Chondrocyte (in vitro differentiated cells): ENCODE results near the gene PHETA1. TPM values are rescaled to one million over a fixed set of nuclear protein-coding genes. Genes with fewer than 3 reads are reported as not detected.

Source experiments
- DNase-seq: peaks from one replicate; pipeline ENCODE4 v3.0.0; 2021; ENCODE audit warnings: mixed read lengths, low spot score
- H3K27ac Mint-ChIP-seq: one replicate; pipeline ENCODE4 v1.8.0; 2021; ENCODE audit warnings: mild to moderate bottlenecking, moderate library complexity, mixed read lengths; ENCODE audit not compliant: unreplicated experiment
- H3K27me3 Mint-ChIP-seq: 2 replicates; pipeline ENCODE4 v1.8.0; 2021; ENCODE audit warnings: low read depth, mixed read lengths
- H3K36me3 Mint-ChIP-seq: 2 replicates; pipeline ENCODE4 v1.8.0; 2021; ENCODE audit warnings: low read depth, mixed read lengths
- H3K4me1 Mint-ChIP-seq: 2 replicates; pipeline ENCODE4 v1.8.0; 2021; ENCODE audit warnings: low read depth, mild to moderate bottlenecking, mixed read lengths
- H3K4me3 Mint-ChIP-seq: one replicate; pipeline ENCODE4 v1.8.0; 2021; ENCODE audit warnings: mild to moderate bottlenecking, moderate library complexity, mixed read lengths; ENCODE audit not compliant: unreplicated experiment
- H3K9me3 Mint-ChIP-seq: 2 replicates; pipeline ENCODE4 v1.8.0; 2021; ENCODE audit warnings: low read depth, mixed read lengths
- CTCF ChIP-seq: fragments of 200-600 bp; sonication (generic); IDR thresholded peaks from 2 replicates; pipeline ENCODE4 v1.5.0; 2021; ENCODE audit warnings: antibody characterized with exemption, mild to moderate bottlenecking, moderate library complexity
- total RNA-seq: library from RNA; stranded (reverse); gene quantifications from 3 replicates; pipeline ENCODE4 v1.2.1, GENCODE V29; 2021

The PHETA1 gene
- total RNA-seq, 1 donor from 2014 or later, result 14.2 TPM

DNA sequence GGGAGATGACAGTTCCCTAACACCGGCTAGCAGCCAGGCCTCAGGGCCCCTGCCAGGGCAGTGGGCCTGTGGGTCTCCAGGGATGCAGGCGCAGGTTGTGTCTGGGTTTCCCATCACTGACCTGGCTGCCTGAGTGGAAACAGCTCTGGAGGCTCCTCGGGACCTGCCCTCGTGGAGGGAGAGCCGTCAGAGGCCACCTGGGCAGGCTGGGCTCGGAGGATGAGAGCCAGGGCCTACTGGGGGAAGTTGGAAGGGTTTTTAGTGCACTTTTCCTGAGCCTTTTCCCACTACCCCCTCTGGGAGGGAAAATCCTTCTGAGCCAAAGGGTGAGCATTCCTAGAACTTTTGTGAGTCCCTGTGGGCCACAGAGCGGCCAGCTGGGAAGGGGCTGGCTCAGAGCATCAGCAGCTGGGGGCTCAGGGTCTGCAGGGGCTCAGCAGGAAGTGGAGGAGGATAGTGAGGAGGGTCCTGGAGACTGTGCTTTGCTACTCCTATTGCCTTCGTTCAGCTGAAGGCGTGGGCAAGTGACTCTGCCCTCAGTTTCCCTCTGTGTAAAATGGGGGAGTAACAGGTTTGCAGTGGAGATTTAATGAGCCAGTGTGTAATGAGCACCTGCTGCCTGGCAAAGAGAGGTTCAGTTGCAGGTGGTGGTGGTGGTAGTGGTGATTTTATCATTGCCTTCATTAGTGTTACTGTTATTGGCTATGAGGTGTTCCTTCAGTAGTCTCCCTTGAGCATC lies 38.7 kb upstream of the PHETA1 start:
- H3K9me3 Mint-ChIP-seq, result no peaks in the 10 kb centered on the region
- no peak for DNase-seq
- peaks cover 80% of the 10 kb centered on the region for H3K4me1 Mint-ChIP-seq
- peak; percentile 10 for TF ChIP-seq CTCF
- no peaks in the 10 kb centered on the region for H3K36me3 Mint-ChIP-seq
- H3K27me3 Mint-ChIP-seq, result no peaks in the 10 kb centered on the region
- peak overlapping the region; percentile 78 for H3K4me3 Mint-ChIP-seq
- H3K27ac Mint-ChIP-seq, result peak overlapping the region; percentile 53

GRCh38 chr12:111406474-111407376 lies 37.8 kb upstream of the PHETA1 start:
- no peak for TF ChIP-seq CTCF
- DNase-seq, result no peak
- Mint-ChIP-seq H3K4me1 (peaks cover 72% of the 10 kb centered on the region), H3K4me3 (peak overlapping the region; percentile 78), H3K27ac (peak overlapping the region; percentile 74), H3K36me3 (no peaks in the 10 kb centered on the region), H3K27me3 (no peaks in the 10 kb centered on the region), H3K9me3 (no peaks in the 10 kb centered on the region)

DNA sequence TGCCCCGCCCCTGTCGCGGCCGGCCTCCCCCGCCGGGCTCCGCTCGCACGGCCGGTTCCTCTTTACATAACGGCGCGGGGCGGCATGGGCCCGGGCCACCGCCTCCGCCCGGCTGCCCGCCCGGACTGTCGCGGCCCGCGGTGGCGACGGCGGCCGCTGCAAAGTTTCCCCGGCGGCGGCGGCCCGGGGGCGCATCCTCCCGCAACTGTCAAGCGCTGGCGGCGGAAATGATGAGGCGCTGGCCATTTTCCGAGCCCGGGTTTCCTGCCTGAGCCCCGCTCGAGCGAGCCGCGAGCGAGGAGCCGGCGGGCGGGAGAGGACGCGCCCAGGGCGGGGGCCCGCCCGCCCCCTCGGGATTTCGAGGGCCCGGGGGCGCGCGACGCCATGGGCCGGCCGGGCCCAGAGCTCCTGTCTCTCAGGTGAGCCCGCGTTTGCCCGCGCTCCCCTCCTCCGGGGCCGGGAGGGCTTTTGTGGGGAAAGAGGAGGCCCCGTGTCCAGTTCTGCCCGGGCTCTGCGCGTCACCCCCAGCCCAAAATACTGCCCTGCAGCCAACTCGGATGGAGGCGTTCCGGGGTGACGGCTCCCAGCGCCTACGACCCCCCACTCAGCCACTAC lies 37.1 kb upstream of the PHETA1 start, which contains the start of gene SH2B3:
TSS of gene SH2B3 (plus strand) at position 65 of the 615 bp plus-strand sequence. CDS start 12,223 bp downstream, outside the sequence.
- no peaks in the 10 kb centered on the region for H3K27me3 Mint-ChIP-seq
- no peaks in the 10 kb centered on the region for H3K9me3 Mint-ChIP-seq
- TF ChIP-seq CTCF, result no peak
- H3K36me3 Mint-ChIP-seq, result no peaks in the 10 kb centered on the region
- peaks cover 66% of the 10 kb centered on the region for H3K4me1 Mint-ChIP-seq
- peak within 1 kb of the TSS; percentile 74 for H3K27ac Mint-ChIP-seq
- no peak for DNase-seq
- peak within 1 kb of the TSS; percentile 81 for H3K4me3 Mint-ChIP-seq

DNA sequence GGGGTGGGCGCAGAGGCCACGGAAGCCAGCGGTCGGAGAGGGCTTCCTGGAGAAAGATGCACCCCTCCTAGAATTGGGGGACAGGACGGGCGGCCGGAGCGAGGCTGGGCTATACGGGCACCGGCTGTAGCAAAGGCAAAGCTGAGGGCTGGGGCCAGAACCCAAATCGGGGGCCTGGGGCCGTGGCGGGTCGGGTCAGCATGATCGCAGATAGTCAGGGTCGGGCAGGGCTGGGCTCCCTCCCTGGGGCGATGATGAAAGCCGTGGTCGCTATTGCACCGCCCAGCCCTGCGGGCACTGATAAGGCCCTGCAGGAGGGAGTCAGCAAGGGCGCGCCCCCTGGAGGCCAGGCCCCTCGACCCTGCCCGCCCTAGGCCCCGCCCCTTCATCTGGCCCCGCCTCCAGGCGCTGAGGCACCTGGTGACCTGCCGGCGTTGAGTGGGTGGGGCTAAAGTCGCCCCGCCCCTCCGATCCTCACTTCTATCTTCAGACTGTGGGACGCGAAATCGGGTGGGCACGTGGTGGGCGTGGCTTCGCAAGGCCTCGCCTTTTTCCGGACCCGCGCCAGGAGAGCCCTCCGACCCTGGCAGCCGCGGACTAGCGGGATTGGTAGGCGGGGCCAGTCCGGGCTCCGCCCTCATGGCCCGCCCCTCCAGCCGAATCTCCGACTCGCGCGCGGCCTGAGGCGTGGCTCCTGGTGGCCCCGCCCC lies 36.4 kb upstream of the PHETA1 start:
- peak overlapping the region; percentile 81 for H3K4me3 Mint-ChIP-seq
- H3K9me3 Mint-ChIP-seq, result no peaks in the 10 kb centered on the region
- H3K27ac Mint-ChIP-seq, result peak overlapping the region; percentile 66
- DNase-seq, result no peak
- H3K4me1 Mint-ChIP-seq, result peaks cover 59% of the 10 kb centered on the region
- no peaks in the 10 kb centered on the region for H3K36me3 Mint-ChIP-seq
- peak; percentile 69 for TF ChIP-seq CTCF
- no peaks in the 10 kb centered on the region for H3K27me3 Mint-ChIP-seq
